ENCODE measurements around the gene CACNA2D2.

The CACNA2D2 gene

GRCh38 chr3:50321336-50322114 lies 181.9 kb downstream of the CACNA2D2 start (continued):
- peak; percentile 42; the same call in 1 of the 2 replicates for TF ChIP-seq ZNF398 (tag by site-specific recombination; IDR thresholded peaks at IDR 0.05)
- no peak for TF ChIP-seq BCL11A (tag by site-specific recombination; IDR thresholded peaks at IDR 0.05; ENCODE audit: low read depth)
- TF ChIP-seq ZNF610 (tag by site-specific recombination; IDR thresholded peaks at IDR 0.05; ENCODE audit: borderline replicate concordance), result no peak
- no peak for TF ChIP-seq IKZF3 (tag by site-specific recombination; IDR thresholded peaks at IDR 0.05)
- peak; percentile 84 for TF ChIP-seq KLF8 (tag by site-specific recombination; IDR thresholded peaks at IDR 0.05)
- TF ChIP-seq ZNF112 (tag by site-specific recombination; IDR thresholded peaks at IDR 0.05), result no peak
- no peak for TF ChIP-seq ZNF140 (tag by site-specific recombination; IDR thresholded peaks at IDR 0.05)
- no peak for TF ChIP-seq ZNF202 (tag by site-specific recombination; IDR thresholded peaks at IDR 0.05; ENCODE audit: borderline replicate concordance)
- peak; percentile 28 for TF ChIP-seq ZNF335 (tag by site-specific recombination; conservative IDR thresholded peaks at IDR 0.05)
- no peak for TF ChIP-seq ZNF24 (tag by site-specific recombination; IDR thresholded peaks at IDR 0.05)
- no peak for TF ChIP-seq ZNF155 (tag by site-specific recombination; IDR thresholded peaks at IDR 0.05)
- TF ChIP-seq ZNF544 (tag by site-specific recombination; IDR thresholded peaks at IDR 0.05), result no peak
- TF ChIP-seq ZNF704 (tag by site-specific recombination; IDR thresholded peaks at IDR 0.05), result no peak
- TF ChIP-seq ZBTB20 (tag by site-specific recombination; IDR thresholded peaks at IDR 0.05), result peak; percentile 34; the same call in 1 of the 2 replicates
- TF ChIP-seq YY1 (tag by site-specific recombination; IDR thresholded peaks at IDR 0.05), result no peak
- no peak for TF ChIP-seq ZNF654 (tag by site-specific recombination; IDR thresholded peaks at IDR 0.05; ENCODE audit: low read depth)
- peak; percentile 37; the same call in 1 of the 2 replicates for TF ChIP-seq PATZ1 (tag by site-specific recombination; IDR thresholded peaks at IDR 0.05)
- TF ChIP-seq ZNF133 (tag by site-specific recombination; IDR thresholded peaks at IDR 0.05), result no peak
- TF ChIP-seq ZNF184 (tag by site-specific recombination; IDR thresholded peaks at IDR 0.05), result 0 out of 2 replicates have a peak, but pooled peaks have one; percentile 12
- TF ChIP-seq KLF9 (tag by site-specific recombination; IDR thresholded peaks at IDR 0.05; ENCODE audit: low read depth), result peak; percentile 67
- TF ChIP-seq ZEB2 (tag by site-specific recombination; IDR thresholded peaks at IDR 0.05), result peak; percentile 53; the same call in 1 of the 2 replicates
- no peak for TF ChIP-seq ZNF585B (tag by site-specific recombination; IDR thresholded peaks at IDR 0.05)
- TF ChIP-seq ZNF510 (tag by site-specific recombination; IDR thresholded peaks at IDR 0.05; ENCODE audit: insufficient replicate concordance), result no peak
- peak; percentile 68; the same call in 1 of the 2 replicates for TF ChIP-seq ZNF639 (tag by site-specific recombination; IDR thresholded peaks at IDR 0.05)
- no peak for TF ChIP-seq ZNF280C (tag by site-specific recombination; IDR thresholded peaks at IDR 0.05)
- no peak for TF ChIP-seq ZNF37A (tag by site-specific recombination; IDR thresholded peaks at IDR 0.05)
- TF ChIP-seq EGR2 (tag by site-specific recombination; IDR thresholded peaks at IDR 0.05; ENCODE audit: low read depth), result peak; percentile 65; the same call in 1 of the 2 replicates
- TF ChIP-seq ZNF600 (tag by site-specific recombination; IDR thresholded peaks at IDR 0.05), result no peak
- TF ChIP-seq ZNF19 (tag by site-specific recombination; IDR thresholded peaks at IDR 0.05; ENCODE audit: low read depth), result no peak
- TF ChIP-seq ZNF707 (tag by site-specific recombination; IDR thresholded peaks at IDR 0.05), result no peak
- no peak for TF ChIP-seq GLI4 (tag by site-specific recombination; IDR thresholded peaks at IDR 0.05)
- no peak for TF ChIP-seq ZNF560 (tag by site-specific recombination; IDR thresholded peaks at IDR 0.05; ENCODE audit: borderline replicate concordance)
- no peak for TF ChIP-seq ZNF530 (tag by site-specific recombination; IDR thresholded peaks at IDR 0.05; ENCODE audit: low read depth)

Data from HEK293 (cell line).